ENCODE results near the gene MRTFB. TPM values are rescaled to one million over a fixed set of nuclear protein-coding genes. Genes with fewer than 3 reads are reported as not detected.

The MRTFB gene
- total and polyA plus RNA-seq, 2 donors (not counting 3 experiments of a cell fraction or from before 2014, with no cell fraction given), result 19.6 to 49.5 TPM

- Histone ChIP-seq H3K9me3 (replicated peaks; ENCODE audit: control insufficient read depth, insufficient read depth, low read length) (no peaks in the 10 kb centered on the region), H3K4me3 (replicated peaks in 1 of 3; ENCODE audit: insufficient read depth in 1 of 3, low read depth in 1 of 3, low read length in 3 of 3) (no peak overlapping the region), H3K36me3 (ENCODE audit: control insufficient read depth in 2 of 2, extremely low read depth in 1 of 2, insufficient read depth in 2 of 2, low read length in 2 of 2) (no peaks in the 10 kb centered on the region), H4K20me1 (replicated peaks; ENCODE audit: control insufficient read depth, extremely low read depth, insufficient read depth, low read length) (no peaks in the 10 kb centered on the region), H3K27me3 (ENCODE audit: control insufficient read depth in 2 of 2, insufficient read depth in 2 of 2, low read length in 2 of 2) (no peaks in the 10 kb centered on the region), H3K9me1 (replicated peaks; ENCODE audit: control insufficient read depth, extremely low read depth, insufficient read depth, low read length) (no peaks in the 10 kb centered on the region), H2AFZ (ENCODE audit: low read depth, low read length) (no peak overlapping the region), H3K79me2 (ENCODE audit: control insufficient read depth, insufficient read depth, low read length) (no peaks in the 10 kb centered on the region), H3K27ac (ENCODE audit: insufficient read depth, low read depth, low read length) (no peak overlapping the region), H3K9ac (replicated peaks; ENCODE audit: extremely low read depth, insufficient read depth, low read length) (no peak overlapping the region), H3K4me2 (ENCODE audit: insufficient read depth, low read length) (no peak overlapping the region), H3K4me1 (ENCODE audit: control insufficient read depth, extremely low read depth, insufficient read depth, low read length) (no peaks in the 10 kb centered on the region)
- dilution Hi-C loops (cut with MboI; ENCODE audit: extremely low pct_ligation_motif_present, low sequenced_read_pairs), result no loop called here
- intact Hi-C loops (cut with micrococcal nuclease), result no loop called here
- DNase-seq (ENCODE audit: low read depth, low spot score), result no peak
- TF ChIP-seq, protein P1, sequence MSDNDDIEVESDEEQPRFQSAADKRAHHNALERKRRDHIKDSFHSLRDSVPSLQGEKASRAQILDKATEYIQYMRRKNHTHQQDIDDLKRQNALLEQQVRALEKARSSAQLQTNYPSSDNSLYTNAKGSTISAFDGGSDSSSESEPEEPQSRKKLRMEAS (IDR thresholded peaks at IDR 0.05; ENCODE audit: insufficient read depth, insufficient read length), result no peak
- TF ChIP-seq MYC (IDR thresholded peaks at IDR 0.05; ENCODE audit: low read depth, low read length), result no peak
- TF ChIP-seq POLR2A (IDR thresholded peaks at IDR 0.05; ENCODE audit: low read depth, low read length), result no peak
- TF ChIP-seq POLR2AphosphoS5 (IDR thresholded peaks at IDR 0.05; ENCODE audit: insufficient read depth, low read depth, low read length), result no peak
- no peak for TF ChIP-seq GATA2 (IDR thresholded peaks at IDR 0.05; ENCODE audit: insufficient read depth, insufficient read length, low read depth, low read length)
- no peak for TF ChIP-seq JUN (IDR thresholded peaks at IDR 0.05; ENCODE audit: borderline replicate concordance, insufficient read depth, insufficient read length, low read depth)
- TF ChIP-seq FOS (IDR thresholded peaks at IDR 0.05; ENCODE audit: borderline replicate concordance, insufficient read depth, low read length), result no peak
- TF ChIP-seq, protein P2, sequence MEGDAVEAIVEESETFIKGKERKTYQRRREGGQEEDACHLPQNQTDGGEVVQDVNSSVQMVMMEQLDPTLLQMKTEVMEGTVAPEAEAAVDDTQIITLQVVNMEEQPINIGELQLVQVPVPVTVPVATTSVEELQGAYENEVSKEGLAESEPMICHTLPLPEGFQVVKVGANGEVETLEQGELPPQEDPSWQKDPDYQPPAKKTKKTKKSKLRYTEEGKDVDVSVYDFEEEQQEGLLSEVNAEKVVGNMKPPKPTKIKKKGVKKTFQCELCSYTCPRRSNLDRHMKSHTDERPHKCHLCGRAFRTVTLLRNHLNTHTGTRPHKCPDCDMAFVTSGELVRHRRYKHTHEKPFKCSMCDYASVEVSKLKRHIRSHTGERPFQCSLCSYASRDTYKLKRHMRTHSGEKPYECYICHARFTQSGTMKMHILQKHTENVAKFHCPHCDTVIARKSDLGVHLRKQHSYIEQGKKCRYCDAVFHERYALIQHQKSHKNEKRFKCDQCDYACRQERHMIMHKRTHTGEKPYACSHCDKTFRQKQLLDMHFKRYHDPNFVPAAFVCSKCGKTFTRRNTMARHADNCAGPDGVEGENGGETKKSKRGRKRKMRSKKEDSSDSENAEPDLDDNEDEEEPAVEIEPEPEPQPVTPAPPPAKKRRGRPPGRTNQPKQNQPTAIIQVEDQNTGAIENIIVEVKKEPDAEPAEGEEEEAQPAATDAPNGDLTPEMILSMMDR (IDR thresholded peaks at IDR 0.05; ENCODE audit: extremely low read depth in 1 of 2, insufficient read depth in 1 of 2, low read depth in 1 of 2, low read length in 2 of 2), result no peak
- ChIA-PET POLR2A (no interaction called here), CTCF (no interaction called here)
- no TSS peak for BruUV-seq (replicated peaks)
- FAIRE-seq, result no peak
These were observed 41.5 kb upstream of the MRTFB start for GRCh38 chr16:14029658-14030057.

Measured in endothelial cell of umbilical vein (primary cell).